ENCODE measurements around the gene ABCG8. TPM values are rescaled to one million over a fixed set of nuclear protein-coding genes. Genes with fewer than 3 reads are reported as not detected.
A peak's percentile ranks its signal among the peaks of the same experiment; 100 is the strongest.

The ABCG8 gene
- total and polyA plus RNA-seq, 2 donors (not counting 3 experiments of a cell fraction or from before 2014, with no cell fraction given), result not detected

DNA sequence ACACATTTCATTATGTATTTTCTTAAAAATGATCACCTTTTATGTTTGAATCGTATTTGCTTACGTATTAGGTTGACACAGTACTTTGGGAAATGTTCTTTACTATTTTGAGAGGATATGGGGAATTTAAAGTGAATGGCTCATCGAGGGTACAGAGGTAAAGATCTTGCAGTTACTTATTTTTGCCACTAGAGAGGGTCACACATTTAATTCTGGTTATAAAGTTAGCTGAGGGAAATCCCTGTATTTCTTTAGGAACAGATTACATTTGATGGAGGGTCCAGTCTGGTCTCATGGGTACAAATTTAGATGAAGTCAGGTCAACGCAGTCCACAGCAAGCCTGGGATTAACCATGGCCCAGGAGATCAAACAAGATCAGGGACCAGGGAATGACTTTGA is 40.5 kb upstream of the ABCG8 start:
- Histone ChIP-seq H3K4me2 (ENCODE audit: insufficient read depth, low read length) (no peak overlapping the region), H3K27me3 (ENCODE audit: control insufficient read depth in 2 of 2, insufficient read depth in 2 of 2, low read length in 2 of 2) (no peaks in the 10 kb centered on the region), H3K4me1 (ENCODE audit: control insufficient read depth, extremely low read depth, insufficient read depth, low read length) (no peaks in the 10 kb centered on the region), H3K36me3 (ENCODE audit: control insufficient read depth in 2 of 2, extremely low read depth in 1 of 2, insufficient read depth in 2 of 2, low read length in 2 of 2) (no peaks in the 10 kb centered on the region), H4K20me1 (replicated peaks; ENCODE audit: control insufficient read depth, extremely low read depth, insufficient read depth, low read length) (no peaks in the 10 kb centered on the region), H3K9me3 (replicated peaks; ENCODE audit: control insufficient read depth, insufficient read depth, low read length) (no peaks in the 10 kb centered on the region), H3K9ac (replicated peaks; ENCODE audit: extremely low read depth, insufficient read depth, low read length) (no peak overlapping the region), H3K4me3 (replicated peaks in 1 of 3; ENCODE audit: insufficient read depth in 1 of 3, low read depth in 1 of 3, low read length in 3 of 3) (no peak overlapping the region), H3K79me2 (ENCODE audit: control insufficient read depth, insufficient read depth, low read length) (no peaks in the 10 kb centered on the region), H3K27ac (ENCODE audit: insufficient read depth, low read depth, low read length) (no peak overlapping the region), H2AFZ (ENCODE audit: low read depth, low read length) (no peak overlapping the region), H3K9me1 (replicated peaks; ENCODE audit: control insufficient read depth, extremely low read depth, insufficient read depth, low read length) (no peaks in the 10 kb centered on the region)
- ChIA-PET POLR2A (no interaction called here), CTCF (interaction anchor here (0.6 to 1.8 kb wide), 13 partner anchors 9 to 640 kb away, joined by 3 to 7 read pairs (median 4); partner anchors contain the start of genes C1GALT1C1L and DYNC2LI1)
- TF ChIP-seq POLR2AphosphoS5 (IDR thresholded peaks at IDR 0.05; ENCODE audit: insufficient read depth, low read depth, low read length) (no peak), POLR2A (IDR thresholded peaks at IDR 0.05; ENCODE audit: low read depth, low read length) (no peak), MYC (IDR thresholded peaks at IDR 0.05; ENCODE audit: low read depth, low read length) (no peak), CTCF (IDR thresholded peaks at IDR 0.05; ENCODE audit: extremely low read depth in 1 of 2, insufficient read depth in 1 of 2, low read depth in 1 of 2, low read length in 2 of 2) (no peak), JUN (IDR thresholded peaks at IDR 0.05; ENCODE audit: borderline replicate concordance, insufficient read depth, insufficient read length, low read depth) (no peak), FOS (IDR thresholded peaks at IDR 0.05; ENCODE audit: borderline replicate concordance, insufficient read depth, low read length) (no peak), GATA2 (IDR thresholded peaks at IDR 0.05; ENCODE audit: insufficient read depth, insufficient read length, low read depth, low read length) (no peak), MAX (IDR thresholded peaks at IDR 0.05; ENCODE audit: insufficient read depth, insufficient read length) (no peak), EZH2 (IDR thresholded peaks at IDR 0.05; ENCODE audit: borderline replicate concordance, low read depth, low read length, severe bottlenecking) (no peak)
- DNase-seq (ENCODE audit: low read depth, low spot score) (peak; percentile 8), FAIRE-seq (no peak)
- dilution Hi-C loops (cut with MboI; ENCODE audit: extremely low pct_ligation_motif_present, low sequenced_read_pairs), result no loop called here
- BruUV-seq (replicated peaks), result no TSS peak
- intact Hi-C loops (cut with micrococcal nuclease), result no loop called here
